GM18517 (cell line): ENCODE data around the gene SYT8.
"Not testable (repeated sequence)": the region's sequence is repeated elsewhere in the genome, so short reads cannot be mapped to it uniquely, and the experiment has no call there.

Experiments used
- ATAC-seq: cut with Tn5 transposase; IDR thresholded peaks from one replicate; pipeline ENCODE4 v1.9.1; 2021; ENCODE audit warnings: mild to moderate bottlenecking, moderate library complexity; ENCODE audit not compliant: unreplicated experiment

Gene SYT8

DNA sequence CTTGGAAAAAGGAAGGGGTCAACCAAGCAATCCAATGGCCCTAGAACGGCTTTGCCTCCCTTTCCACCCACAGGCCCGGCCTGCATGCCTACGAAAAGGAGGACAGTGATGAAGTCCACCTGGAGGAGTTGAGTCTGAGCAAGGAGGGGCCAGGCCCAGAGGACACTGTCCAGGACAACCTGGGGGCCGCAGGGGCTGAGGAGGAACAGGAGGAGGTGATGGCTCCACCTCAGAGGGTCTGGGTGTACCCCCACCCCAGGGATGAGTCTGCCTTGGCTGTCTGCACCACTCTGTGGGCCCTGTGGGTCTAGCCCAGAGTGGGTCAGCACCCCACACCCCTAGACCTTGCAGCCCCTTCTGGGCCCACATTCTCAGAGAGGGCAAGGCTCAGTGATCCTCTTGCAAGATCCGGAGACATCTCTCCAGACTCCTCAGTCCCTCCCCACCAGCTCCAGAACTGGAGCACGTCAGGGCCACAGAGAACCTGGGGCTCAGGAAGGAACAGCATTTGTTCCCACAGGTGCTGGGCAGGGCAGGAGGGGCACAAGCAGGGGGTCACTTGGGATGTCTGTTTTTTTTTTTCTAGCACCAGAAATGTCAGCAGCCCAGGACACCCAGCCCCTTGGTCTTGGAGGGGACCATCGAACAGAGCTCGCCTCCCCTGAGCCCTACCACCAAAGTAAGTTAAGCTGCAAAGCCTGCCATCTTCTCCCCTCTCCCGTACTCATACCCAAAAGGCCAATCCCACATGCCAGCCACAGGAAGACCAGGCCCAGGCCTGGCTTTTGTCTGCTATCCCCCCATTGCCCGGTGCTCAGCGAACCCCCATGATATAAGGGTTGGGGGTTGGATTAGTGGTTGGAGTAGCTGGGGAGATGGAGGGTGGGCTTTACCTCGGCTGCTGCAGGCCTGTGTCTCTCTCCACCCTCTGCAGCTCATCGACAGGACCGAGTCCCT, 48.8 kb downstream of the SYT8 start:
- ATAC-seq: no peak

DNA sequence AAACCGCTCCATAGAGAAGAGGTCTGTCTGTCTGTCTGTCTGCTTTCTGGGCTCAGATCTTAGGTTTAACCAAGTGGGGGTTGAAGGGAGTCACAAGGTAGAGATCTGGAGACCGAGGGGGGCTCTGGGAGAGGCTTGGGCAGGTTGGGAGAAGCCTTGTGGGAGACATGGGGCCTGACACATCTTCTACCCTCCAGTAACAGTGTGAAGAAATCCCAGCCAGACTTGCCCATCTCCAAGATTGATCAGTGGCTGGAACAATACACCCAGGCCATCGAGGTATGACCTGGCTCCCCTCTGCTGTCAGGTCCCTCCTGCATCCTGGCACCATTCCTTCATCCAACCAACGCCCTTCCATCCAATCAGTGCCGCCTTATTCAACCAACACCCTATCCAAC, 49.5 kb downstream of the SYT8 start:
- ATAC-seq: no peak

DNA sequence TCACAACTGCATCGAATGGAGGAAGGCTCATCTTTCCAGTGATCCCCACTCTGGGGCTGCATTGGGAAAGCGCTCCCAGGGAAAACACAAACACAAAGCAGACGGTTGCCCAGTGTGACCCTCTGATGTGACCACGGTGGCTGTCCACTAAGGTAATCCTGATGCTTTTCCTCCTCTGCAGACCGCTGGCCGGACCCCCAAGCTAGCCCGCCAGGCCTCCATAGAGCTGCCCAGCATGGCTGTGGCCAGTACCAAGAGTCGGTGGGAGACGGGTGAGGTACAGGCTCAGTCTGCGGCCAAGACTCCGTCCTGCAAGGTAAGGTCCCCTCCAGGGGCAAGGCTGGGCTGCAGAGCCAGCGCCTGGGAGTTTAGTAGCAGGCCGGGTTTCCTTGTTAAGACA, 51.8 kb downstream of the SYT8 start:
- ATAC-seq: not testable (repeated sequence)
